ENCODE results near the gene ISOC2.

The ISOC2 gene

DNA sequence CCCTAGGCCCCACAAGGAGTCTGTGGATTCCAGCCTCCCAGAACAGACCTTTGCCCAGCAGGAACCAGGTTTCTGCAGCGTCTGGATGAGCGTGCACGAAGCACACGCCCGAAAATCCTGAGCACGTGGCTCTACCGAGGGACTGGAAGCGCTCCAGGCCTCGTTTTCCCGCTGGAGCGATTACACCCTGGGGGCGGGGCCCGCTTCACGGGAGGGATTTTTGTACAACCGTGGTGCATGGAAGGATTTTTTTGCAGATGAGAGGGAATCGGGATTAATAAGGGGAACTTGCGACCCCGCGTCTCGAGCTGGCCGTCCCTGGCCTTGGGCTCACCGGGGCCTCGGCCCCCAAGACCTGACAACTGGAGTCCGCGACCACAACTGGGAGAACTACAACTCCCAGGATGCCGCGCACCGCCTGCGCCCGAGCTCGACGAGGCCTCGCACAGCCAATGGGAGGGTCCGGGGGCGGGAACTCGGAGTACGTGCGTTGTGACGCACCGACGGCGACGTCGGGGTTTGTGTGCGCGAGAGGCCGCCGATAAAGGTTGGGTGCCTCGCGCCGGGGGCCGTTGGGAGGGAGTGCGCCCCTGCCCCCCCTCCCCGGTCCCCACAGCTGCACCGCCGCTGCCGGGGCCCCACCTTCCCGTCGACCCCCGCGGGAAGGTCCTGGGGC is 14.8 kb upstream of the ISOC2 start, which contains the start of gene ZNF628:
Gene ZNF628 (plus strand): TSS at position 518 of the 676 bp plus-strand sequence. CDS start 3,294 bp downstream, outside the sequence.
- H3K4me3 ChIP-seq (ENCODE audit: low read length) = peak within 1 kb of the TSS; percentile 71; the same call in 1 of the 2 replicates
- peak; percentile 91 for DNase-seq (ENCODE audit: low read depth, low spot score)
- H3K4me1 ChIP-seq (ENCODE audit: control insufficient read depth, insufficient read depth, low read length) = peaks cover 2% of the 10 kb centered on the region; the same call in 1 of the 2 replicates
- H3K9me3 ChIP-seq (ENCODE audit: control insufficient read depth, insufficient read depth, low read length) = no peaks in the 10 kb centered on the region
- no CpG with 5 or more reads among the region's 61 CpGs for WGBS (ENCODE audit: insufficient coverage, insufficient read length)
- no peaks in the 10 kb centered on the region for H3K36me3 ChIP-seq (ENCODE audit: control insufficient read depth, insufficient read depth, low read length)
- no peak within 1 kb of the TSS for H3K27ac ChIP-seq (ENCODE audit: low read length)
- no peaks in the 10 kb centered on the region for H3K27me3 ChIP-seq (ENCODE audit: control insufficient read depth, insufficient read depth, low read length)

DNA sequence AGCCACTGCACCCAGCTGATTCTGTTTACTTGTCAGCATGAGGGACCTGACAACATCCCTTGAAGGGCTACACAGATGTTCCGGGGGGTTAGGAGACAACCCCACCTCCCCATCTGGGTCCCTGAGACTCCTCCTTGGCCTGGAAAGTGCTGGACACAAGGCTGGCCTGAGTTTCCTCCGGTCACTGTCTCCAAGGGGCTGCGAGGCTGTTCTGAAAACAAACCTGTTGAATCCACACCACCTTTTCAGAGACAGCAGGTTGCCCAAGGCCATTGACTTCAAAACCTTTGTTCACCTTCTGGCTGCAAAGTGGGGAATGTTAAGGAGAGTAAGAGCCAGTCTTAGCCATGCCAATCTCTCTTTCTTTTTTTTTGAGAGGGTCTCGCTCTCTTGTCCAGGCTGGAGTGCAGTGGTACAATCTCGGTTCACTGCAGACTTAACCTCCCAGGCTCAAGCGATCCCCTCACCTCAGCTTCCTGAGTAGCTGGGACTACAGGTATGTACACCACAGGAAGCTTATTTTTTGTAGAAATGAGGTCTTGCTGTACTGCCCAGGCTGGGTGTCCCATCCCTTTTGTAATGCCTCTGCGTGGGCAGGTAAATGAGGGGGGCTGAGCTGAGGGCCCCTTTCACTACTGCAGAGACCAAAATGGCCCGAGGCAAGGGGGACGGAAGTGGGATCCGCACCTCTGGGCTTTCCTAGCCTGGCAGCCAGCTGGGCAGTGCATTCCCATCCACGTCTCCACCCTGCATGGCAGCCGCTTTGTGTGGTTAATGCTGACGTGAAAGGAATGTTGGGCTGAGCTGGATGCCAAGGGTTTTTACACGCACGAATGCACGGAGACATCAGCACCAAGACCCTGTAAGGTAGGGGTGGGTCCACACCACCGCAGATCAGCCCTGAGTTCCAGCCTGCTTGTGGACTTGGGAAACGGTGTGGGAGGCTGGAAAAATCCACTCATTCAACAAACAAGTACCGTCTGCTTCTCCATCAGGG is 13.1 kb upstream of the ISOC2 start:
- Histone ChIP-seq H3K9me3 (ENCODE audit: control insufficient read depth, insufficient read depth, low read length) (no peaks in the 10 kb centered on the region), H3K4me3 (ENCODE audit: low read length) (no peak overlapping the region), H3K4me1 (ENCODE audit: control insufficient read depth, insufficient read depth, low read length) (peaks cover 2% of the 10 kb centered on the region; the same call in 1 of the 2 replicates), H3K27ac (ENCODE audit: low read length) (no peak overlapping the region), H3K27me3 (ENCODE audit: control insufficient read depth, insufficient read depth, low read length) (no peaks in the 10 kb centered on the region), H3K36me3 (ENCODE audit: control insufficient read depth, insufficient read depth, low read length) (no peaks in the 10 kb centered on the region)
- no peak for DNase-seq (ENCODE audit: low read depth, low spot score)
- WGBS (ENCODE audit: insufficient coverage, insufficient read length) = no CpG with 5 or more reads among the region's 19 CpGs

DNA sequence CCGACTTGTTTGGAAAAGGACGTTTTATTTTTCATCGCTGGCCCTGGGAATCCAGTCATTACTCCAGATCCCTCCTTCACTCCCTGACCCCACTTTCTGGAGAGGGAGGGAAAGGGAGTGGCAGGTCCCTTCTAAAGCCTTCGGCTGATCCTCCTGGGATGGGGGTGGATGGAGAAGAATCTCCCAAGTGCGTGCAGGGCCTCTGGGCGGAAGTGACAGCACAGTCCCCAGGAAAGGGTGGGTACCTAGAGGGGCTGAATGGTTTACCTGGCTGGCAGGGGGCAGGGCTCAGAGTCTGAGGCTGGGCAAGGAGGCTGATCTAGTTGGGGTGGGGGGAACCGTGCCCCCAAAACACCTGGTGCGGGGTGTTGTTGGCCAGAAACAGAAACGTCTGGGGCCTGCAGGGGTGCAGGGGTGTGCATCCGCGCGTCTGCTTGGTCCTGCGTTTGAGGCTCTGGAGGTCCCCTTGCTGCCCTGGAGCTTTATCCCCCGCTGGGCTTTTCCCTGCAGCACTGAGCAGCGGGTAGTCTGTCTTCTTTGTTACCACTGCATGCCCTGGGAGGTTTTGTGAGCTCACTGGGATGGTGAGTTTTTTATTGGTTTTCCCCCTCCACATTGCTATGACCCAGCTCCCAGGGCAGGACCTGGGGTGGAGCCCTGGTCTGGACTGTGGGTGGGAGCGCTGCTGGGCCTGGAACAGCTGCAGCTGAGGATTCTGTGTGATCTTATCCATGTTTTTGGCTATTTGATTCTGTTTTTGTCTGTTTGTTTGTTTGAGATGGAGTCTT is 12.0 kb upstream of the ISOC2 start:
- no CpG with 5 or more reads among the region's 16 CpGs for WGBS (ENCODE audit: insufficient coverage, insufficient read length)
- no peak overlapping the region for H3K4me3 ChIP-seq (ENCODE audit: low read length)

DNA sequence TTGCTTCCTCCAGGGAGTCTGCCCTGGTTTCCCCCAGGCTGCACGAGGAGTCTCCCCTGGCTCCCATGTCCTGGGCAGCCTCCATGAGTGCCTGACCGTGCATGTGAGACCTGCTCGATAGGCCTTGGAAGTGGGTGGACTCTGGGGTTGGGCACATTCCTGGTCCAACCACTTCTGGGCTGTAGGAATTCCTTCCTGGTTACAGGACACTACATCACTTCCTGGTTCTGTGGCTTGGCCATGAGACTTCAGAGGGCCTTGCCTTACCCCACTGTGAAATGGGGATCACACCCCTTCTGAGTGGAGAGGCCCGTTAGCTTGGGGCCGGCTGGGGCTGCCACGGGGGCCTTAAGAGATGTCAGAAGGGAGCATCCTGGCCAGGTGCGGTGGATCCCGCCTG is 11.0 kb upstream of the ISOC2 start:
- no CpG with 5 or more reads among the region's 8 CpGs for WGBS (ENCODE audit: insufficient coverage, insufficient read length)
- H3K27ac ChIP-seq (ENCODE audit: low read length) = no peak overlapping the region
- H3K27me3 ChIP-seq (ENCODE audit: control insufficient read depth, insufficient read depth, low read length) = no peaks in the 10 kb centered on the region
- H3K4me1 ChIP-seq (ENCODE audit: control insufficient read depth, insufficient read depth, low read length) = peaks cover 2% of the 10 kb centered on the region; the same call in 1 of the 2 replicates
- H3K4me3 ChIP-seq (ENCODE audit: low read length) = no peak overlapping the region
- H3K36me3 ChIP-seq (ENCODE audit: control insufficient read depth, insufficient read depth, low read length) = no peaks in the 10 kb centered on the region
- no peaks in the 10 kb centered on the region for H3K9me3 ChIP-seq (ENCODE audit: control insufficient read depth, insufficient read depth, low read length)
- DNase-seq (ENCODE audit: low read depth, low spot score) = no peak

More for the DNA sequence above, 12.0 kb upstream of the ISOC2 start:
- Histone ChIP-seq H3K9me3 (ENCODE audit: control insufficient read depth, insufficient read depth, low read length) (no peaks in the 10 kb centered on the region), H3K27me3 (ENCODE audit: control insufficient read depth, insufficient read depth, low read length) (no peaks in the 10 kb centered on the region), H3K27ac (ENCODE audit: low read length) (no peak overlapping the region), H3K36me3 (ENCODE audit: control insufficient read depth, insufficient read depth, low read length) (no peaks in the 10 kb centered on the region), H3K4me1 (ENCODE audit: control insufficient read depth, insufficient read depth, low read length) (peaks cover 2% of the 10 kb centered on the region; the same call in 1 of the 2 replicates)
- no peak for DNase-seq (ENCODE audit: low read depth, low spot score)

DNA sequence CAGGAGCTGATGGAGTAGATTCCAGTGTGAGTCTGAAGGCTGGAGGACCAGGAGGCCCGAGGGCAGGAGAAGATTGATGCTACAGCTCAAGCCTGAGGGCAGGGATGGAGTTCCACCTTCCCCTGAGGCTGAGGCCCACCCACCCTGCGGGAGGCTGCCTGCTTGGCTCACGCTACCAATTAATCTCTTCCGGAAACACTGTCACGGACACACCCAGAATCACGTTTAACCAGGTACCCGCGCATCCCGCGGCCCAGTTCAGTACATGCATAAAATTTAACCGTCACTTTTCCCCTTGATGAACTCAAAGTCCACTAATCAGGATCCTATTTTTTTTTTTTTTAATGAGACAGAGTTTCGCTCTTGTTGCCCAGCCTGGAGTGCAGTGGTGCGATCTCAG is 9.8 kb upstream of the ISOC2 start:
- no peaks in the 10 kb centered on the region for H3K36me3 ChIP-seq (ENCODE audit: control insufficient read depth, insufficient read depth, low read length)
- H3K9me3 ChIP-seq (ENCODE audit: control insufficient read depth, insufficient read depth, low read length) = no peaks in the 10 kb centered on the region
- no CpG with 5 or more reads among the region's 13 CpGs for WGBS (ENCODE audit: insufficient coverage, insufficient read length)
- H3K4me1 ChIP-seq (ENCODE audit: control insufficient read depth, insufficient read depth, low read length) = peaks cover 2% of the 10 kb centered on the region; the same call in 1 of the 2 replicates
- H3K27ac ChIP-seq (ENCODE audit: low read length) = no peak overlapping the region
- DNase-seq (ENCODE audit: low read depth, low spot score) = no peak
- H3K27me3 ChIP-seq (ENCODE audit: control insufficient read depth, insufficient read depth, low read length) = no peaks in the 10 kb centered on the region
- H3K4me3 ChIP-seq (ENCODE audit: low read length) = no peak overlapping the region

DNA sequence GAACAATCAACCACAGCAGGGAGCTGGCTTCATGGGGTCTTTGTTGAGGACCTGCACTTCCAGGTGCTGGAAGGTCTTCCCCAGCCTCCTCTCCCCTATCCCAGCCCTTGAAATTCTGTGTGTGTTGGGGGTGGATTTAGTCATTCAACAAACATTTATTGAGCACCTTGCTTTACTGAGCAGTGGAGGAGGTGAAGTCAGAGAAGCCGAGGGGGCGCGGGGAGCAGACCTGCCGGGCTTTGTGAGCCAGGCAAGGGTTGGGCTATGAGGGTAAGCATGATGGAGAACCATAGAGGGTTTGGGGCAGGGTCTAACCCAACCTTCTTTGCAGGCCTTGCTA is 6.6 kb upstream of the ISOC2 start:
- Histone ChIP-seq H3K36me3 (ENCODE audit: control insufficient read depth, insufficient read depth, low read length) (no peaks in the 10 kb centered on the region), H3K4me1 (ENCODE audit: control insufficient read depth, insufficient read depth, low read length) (peaks cover 2% of the 10 kb centered on the region), H3K27ac (ENCODE audit: low read length) (no peak overlapping the region), H3K27me3 (ENCODE audit: control insufficient read depth, insufficient read depth, low read length) (no peaks in the 10 kb centered on the region), H3K4me3 (ENCODE audit: low read length) (no peak overlapping the region), H3K9me3 (ENCODE audit: control insufficient read depth, insufficient read depth, low read length) (no peaks in the 10 kb centered on the region)
- DNase-seq (ENCODE audit: low read depth, low spot score) = no peak
- no CpG with 5 or more reads among the region's 4 CpGs for WGBS (ENCODE audit: insufficient coverage, insufficient read length)

DNA sequence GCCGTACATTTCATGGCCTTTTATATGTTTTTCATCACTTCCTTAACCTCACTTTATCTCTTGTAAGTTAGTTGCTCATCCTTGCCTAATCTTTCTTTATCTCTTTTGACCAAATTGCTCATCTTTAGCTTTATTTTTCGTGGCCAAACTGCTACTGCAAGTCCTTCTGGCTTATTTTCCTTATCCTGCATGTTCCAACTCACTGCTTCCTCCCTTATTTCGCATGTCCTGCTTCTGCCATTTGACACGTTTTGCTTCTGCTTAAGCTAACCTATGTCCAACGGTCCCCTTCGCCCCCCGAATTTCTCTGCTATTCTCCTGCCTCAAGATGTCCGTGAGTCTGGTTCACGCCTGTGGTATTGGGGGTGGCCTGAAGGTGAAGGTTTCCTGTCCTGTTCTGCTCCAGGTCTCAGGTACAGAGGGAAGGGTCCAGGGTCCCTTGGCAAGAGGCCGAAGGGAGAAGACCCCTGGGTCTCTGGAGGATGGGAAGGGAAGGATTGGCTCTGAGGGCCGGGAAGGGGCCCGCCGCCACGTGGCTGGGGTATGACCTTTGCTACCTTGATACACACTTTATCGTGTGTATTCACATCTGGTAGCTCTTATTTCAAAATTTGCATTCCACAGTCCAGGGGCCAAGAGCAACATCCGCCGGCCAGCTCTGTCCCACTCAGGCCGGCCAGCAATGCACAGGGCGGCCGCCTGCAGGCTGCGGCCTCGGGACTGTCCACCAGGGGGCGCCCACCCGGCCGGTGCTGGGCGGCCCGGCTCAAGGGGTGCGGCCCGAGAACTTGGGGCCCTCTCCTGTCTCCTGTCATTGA is 6.0 kb upstream of the ISOC2 start:
- DNase-seq (ENCODE audit: low read depth, low spot score) = no peak
- Histone ChIP-seq H3K9me3 (ENCODE audit: control insufficient read depth, insufficient read depth, low read length) (no peaks in the 10 kb centered on the region), H3K27ac (ENCODE audit: low read length) (no peak overlapping the region), H3K27me3 (ENCODE audit: control insufficient read depth, insufficient read depth, low read length) (no peaks in the 10 kb centered on the region), H3K36me3 (ENCODE audit: control insufficient read depth, insufficient read depth, low read length) (no peaks in the 10 kb centered on the region), H3K4me1 (ENCODE audit: control insufficient read depth, insufficient read depth, low read length) (peaks cover 2% of the 10 kb centered on the region), H3K4me3 (ENCODE audit: low read length) (no peak overlapping the region)
- WGBS (ENCODE audit: insufficient coverage, insufficient read length) = no CpG with 5 or more reads among the region's 29 CpGs

DNA sequence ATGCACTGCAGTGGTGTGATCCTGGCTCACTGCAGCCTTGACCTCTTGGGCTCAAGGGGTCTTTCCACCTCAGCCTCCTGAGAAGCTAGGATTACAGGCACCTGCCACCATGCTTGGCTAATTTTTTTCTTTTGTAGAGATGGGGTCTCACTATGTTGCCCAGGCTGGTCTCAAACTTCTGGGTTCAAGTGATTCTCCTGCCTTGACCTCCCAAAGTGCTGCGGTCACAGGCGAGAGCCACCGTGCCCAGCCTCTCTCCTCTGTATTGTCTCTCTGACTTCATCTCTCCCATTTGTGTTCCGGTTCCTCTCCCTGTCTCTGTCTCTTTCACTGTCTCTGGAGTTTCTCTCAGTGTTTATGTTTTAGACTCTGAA is 4.8 kb upstream of the ISOC2 start:
- no peak for DNase-seq (ENCODE audit: low read depth, low spot score)
- no peak overlapping the region for H3K4me3 ChIP-seq (ENCODE audit: low read length)
- peaks cover 2% of the 10 kb centered on the region for H3K4me1 ChIP-seq (ENCODE audit: control insufficient read depth, insufficient read depth, low read length)
- no peak overlapping the region for H3K27ac ChIP-seq (ENCODE audit: low read length)
- no peaks in the 10 kb centered on the region for H3K36me3 ChIP-seq (ENCODE audit: control insufficient read depth, insufficient read depth, low read length)
- no peaks in the 10 kb centered on the region for H3K27me3 ChIP-seq (ENCODE audit: control insufficient read depth, insufficient read depth, low read length)
- no CpG with 5 or more reads among the region's 4 CpGs for WGBS (ENCODE audit: insufficient coverage, insufficient read length)
- H3K9me3 ChIP-seq (ENCODE audit: control insufficient read depth, insufficient read depth, low read length) = no peaks in the 10 kb centered on the region

DNA sequence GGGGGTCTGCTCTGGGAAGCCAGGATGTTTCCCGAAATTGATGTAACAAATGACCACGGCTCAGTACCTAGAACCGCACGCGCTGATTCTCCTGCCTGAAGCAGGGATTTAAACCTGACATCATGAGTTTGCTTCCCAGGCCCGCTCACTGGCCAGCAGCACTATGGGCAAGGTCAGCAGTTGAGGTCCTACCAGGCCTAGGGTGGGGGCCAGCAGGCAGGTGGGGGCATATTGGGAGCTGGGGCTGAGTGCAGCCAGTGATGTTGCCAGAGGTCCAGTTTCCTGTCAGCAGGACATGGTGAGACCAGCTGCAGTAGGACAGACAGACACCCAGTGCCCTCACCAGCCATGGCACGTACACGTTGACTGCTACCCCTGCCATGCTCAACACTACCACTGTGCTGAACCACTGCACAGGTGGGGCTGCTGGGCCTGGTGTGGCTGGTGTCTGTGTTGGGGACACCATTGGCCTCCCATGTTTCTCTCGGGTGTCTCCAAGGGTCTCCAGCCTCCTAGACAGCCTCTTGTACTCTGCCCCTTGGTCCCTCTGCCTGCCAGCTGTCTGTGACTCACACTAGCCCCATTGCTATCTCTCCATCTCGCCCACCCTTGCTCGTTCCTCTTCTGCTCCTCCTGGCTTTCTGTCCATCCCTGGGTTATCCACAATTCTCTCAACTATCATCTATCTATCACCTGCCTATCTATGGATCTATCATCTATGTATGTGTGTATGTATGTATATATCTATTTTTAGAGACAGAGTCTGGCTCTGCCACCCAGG is 4.2 kb upstream of the ISOC2 start:
- no peak overlapping the region for H3K27ac ChIP-seq (ENCODE audit: low read length)
- H3K27me3 ChIP-seq (ENCODE audit: control insufficient read depth, insufficient read depth, low read length) = no peaks in the 10 kb centered on the region

More for the DNA sequence above, 4.2 kb upstream of the ISOC2 start:
- Histone ChIP-seq H3K36me3 (ENCODE audit: control insufficient read depth, insufficient read depth, low read length) (no peaks in the 10 kb centered on the region), H3K4me3 (ENCODE audit: low read length) (no peak overlapping the region), H3K4me1 (ENCODE audit: control insufficient read depth, insufficient read depth, low read length) (peaks cover 2% of the 10 kb centered on the region), H3K9me3 (ENCODE audit: control insufficient read depth, insufficient read depth, low read length) (no peaks in the 10 kb centered on the region)
- no CpG with 5 or more reads among the region's 11 CpGs for WGBS (ENCODE audit: insufficient coverage, insufficient read length)
- DNase-seq (ENCODE audit: low read depth, low spot score) = no peak

All from iPS DF 6.9 (cell line).